SJSA1 (cell line): Measurements from ENCODE around the gene CENPC. TPM values are rescaled to one million over a fixed set of nuclear protein-coding genes. Genes with fewer than 3 reads are reported as not detected.
"Not testable (repeated sequence)": the region's sequence is repeated elsewhere in the genome, so short reads cannot be mapped to it uniquely, and the experiment has no call there.

ENCODE experiments used
- DNase-seq, 2 experiments: peaks; one replicate each; pipeline ENCODE4 v3.0.0-alpha.2; 2015 to 2020; ENCODE audit warnings: low spot score in 2 of 2, low read depth in 1 of 2
- H3K27ac ChIP-seq: fragments of 250-450 bp; sonication (Bioruptor Pico); 2 replicates; pipeline ENCODE4 v1.5.1; 2020; ENCODE audit warnings: mild to moderate bottlenecking, moderate library complexity
- H3K27me3 ChIP-seq: fragments of 250-450 bp; sonication (Bioruptor Pico); replicated peaks from 2 replicates; pipeline ENCODE4 v1.5.1; 2020; ENCODE audit warnings: mild to moderate bottlenecking, moderate library complexity
- H3K36me3 ChIP-seq: fragments of 250-450 bp; sonication (Bioruptor Pico); 2 replicates; pipeline ENCODE4 v1.5.1; 2020; ENCODE audit warnings: mild to moderate bottlenecking
- H3K4me1 ChIP-seq: fragments of 250-450 bp; sonication (Bioruptor Pico); replicated peaks from 2 replicates; pipeline ENCODE4 v1.6.1; 2021; ENCODE audit warnings: mild to moderate bottlenecking
- H3K4me3 ChIP-seq: fragments of 250-450 bp; sonication (Bioruptor Pico); 2 replicates; pipeline ENCODE4 v1.5.1; 2020; ENCODE audit warnings: mild to moderate bottlenecking
- H3K9me3 ChIP-seq: fragments of 250-450 bp; sonication (Bioruptor Pico); replicated peaks from 2 replicates; pipeline ENCODE4 v1.5.1; 2020; ENCODE audit warnings: mild to moderate bottlenecking
- total RNA-seq: library from RNA; depleted of rRNA; stranded (reverse); fragments of >200 nt; shearing (Covaris generic); gene quantifications from 2 replicates; pipeline ENCODE4 v1.2.3, GENCODE V29; 2014

CENPC gene
- total RNA-seq, 1 experiment from 2014 or later, result 22.7 TPM

DNA sequence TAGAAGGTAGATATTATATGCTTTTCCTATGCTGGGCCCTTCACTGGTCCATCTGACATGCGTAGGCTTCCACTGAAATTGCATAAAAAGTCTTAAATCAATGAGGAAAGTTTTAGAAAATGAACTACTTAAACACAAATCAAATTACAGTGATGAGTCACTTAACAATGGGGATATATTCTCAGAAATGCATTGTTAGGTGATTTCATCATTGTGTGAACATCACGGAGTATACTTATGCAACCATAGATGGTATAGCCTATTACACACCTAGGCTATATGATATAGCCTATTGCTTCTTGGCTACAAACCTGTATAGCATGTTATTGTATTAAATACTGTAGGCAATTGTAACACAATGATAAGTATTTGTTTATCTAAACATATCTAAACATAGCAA, 23.5 kb upstream of the CENPC start:
- DNase-seq, result no peak
- no peaks in the 10 kb centered on the region for H3K9me3 ChIP-seq
- H3K36me3 ChIP-seq, result no peaks in the 10 kb centered on the region
- H3K27me3 ChIP-seq, result peaks cover 8% of the 10 kb centered on the region; the same call in 1 of the 2 replicates
- no peak overlapping the region for H3K27ac ChIP-seq
- H3K4me3 ChIP-seq, result no peak overlapping the region
- H3K4me1 ChIP-seq, result no peaks in the 10 kb centered on the region

DNA sequence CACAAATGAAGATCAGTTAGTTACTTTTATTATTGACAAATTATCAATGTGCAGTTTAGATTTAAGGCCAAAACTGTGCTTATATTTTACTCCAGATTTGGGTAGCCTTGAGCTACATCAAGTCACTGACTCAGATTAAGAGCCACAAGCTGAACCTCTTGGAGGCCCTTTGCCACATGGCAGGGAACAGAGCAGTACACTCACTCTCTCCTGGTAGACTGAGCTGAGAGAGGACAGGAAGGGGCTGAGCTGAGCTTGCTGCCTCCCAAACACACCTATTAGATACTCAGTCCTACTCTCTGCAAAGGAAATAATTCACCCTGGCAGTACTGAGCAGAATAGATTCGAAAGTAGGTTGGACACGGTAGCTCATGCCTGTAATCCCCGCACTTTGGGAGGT, 21.0 kb upstream of the CENPC start:
- no peak for DNase-seq
- H3K36me3 ChIP-seq, result no peaks in the 10 kb centered on the region
- H3K27me3 ChIP-seq, result 0 out of 2 replicates have a peak, but pooled peaks cover 1% of the 10 kb centered on the region
- no peaks in the 10 kb centered on the region for H3K4me1 ChIP-seq
- H3K4me3 ChIP-seq, result no peak overlapping the region
- H3K9me3 ChIP-seq, result no peaks in the 10 kb centered on the region
- H3K27ac ChIP-seq, result no peak overlapping the region

DNA sequence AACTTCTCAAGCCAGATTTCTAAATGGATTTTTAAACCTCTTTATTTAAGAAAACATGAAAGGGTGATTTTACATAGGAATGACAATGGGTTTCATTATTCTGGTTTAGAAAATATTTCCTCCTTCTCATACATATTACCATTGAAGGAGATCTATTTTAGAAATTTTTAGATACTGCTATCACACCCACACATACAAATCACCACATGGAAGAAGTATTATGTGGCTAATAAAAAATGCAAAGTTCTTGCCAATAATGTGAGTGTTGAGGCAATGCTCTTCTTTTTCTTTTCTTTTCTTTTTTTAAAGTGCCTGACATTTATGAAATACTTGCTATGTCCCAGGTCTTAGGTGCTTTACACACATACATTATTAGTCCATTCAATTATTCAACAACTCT, 20.0 kb upstream of the CENPC start:
- 0 out of 2 replicates have a peak, but pooled peaks cover 3% of the 10 kb centered on the region for H3K27me3 ChIP-seq

DNA sequence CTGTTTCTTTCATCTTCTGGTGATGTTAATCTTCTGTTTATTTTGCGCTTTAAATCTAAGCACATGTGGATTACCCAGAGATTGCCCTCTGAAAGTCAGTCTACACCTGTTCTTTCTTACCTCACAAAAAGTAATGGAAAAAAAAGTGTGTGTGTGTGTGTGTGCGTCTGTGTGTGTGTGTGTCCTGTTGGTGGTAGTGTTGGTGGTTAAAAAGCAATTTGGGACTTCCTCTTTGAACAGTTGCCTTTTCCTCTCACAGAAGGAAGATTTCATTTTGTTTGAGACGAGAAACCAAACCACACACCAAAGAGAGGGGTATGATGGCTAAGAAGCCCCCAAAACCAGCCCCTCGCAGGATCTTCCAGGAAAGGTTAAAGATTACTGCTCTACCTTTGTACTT, 13.2 kb upstream of the CENPC start, which contains the start of gene STAP1:
STAP1 (plus strand) TSS at position 235 of the 400 bp plus-strand sequence; CDS start at position 318, 83 bp downstream.
- no peak within 1 kb of the TSS for H3K27ac ChIP-seq
- H3K9me3 ChIP-seq, result no peaks in the 10 kb centered on the region
- DNase-seq, result no peak

More for the DNA sequence above, 20.0 kb upstream of the CENPC start:
- DNase-seq, result no peak
- H3K27ac ChIP-seq, result no peak overlapping the region
- H3K4me3 ChIP-seq, result no peak overlapping the region
- no peaks in the 10 kb centered on the region for H3K36me3 ChIP-seq
- H3K9me3 ChIP-seq, result no peaks in the 10 kb centered on the region
- no peaks in the 10 kb centered on the region for H3K4me1 ChIP-seq

DNA sequence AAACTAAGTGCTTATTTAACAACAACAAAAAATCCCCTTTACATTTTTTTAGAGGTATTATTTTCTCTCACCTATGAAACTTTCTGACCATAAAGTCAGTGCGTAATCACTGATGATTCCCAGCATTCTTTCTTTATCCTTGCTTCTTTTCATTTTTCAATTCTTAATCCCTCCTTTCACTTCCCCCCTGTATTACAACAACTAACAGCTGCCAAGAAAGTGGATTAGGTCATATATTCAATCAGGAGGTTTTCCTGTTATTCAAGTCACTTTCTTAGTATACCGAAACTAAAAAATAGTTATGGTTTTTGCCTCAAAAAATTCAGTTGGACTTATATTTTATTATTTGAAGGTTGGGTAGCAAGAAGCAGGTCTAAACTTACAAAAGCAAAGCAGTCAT, 11.1 kb upstream of the CENPC start:
- H3K36me3 ChIP-seq, result no peaks in the 10 kb centered on the region
- H3K27me3 ChIP-seq, result 0 out of 2 replicates have a peak, but pooled peaks cover 3% of the 10 kb centered on the region
- H3K4me1 ChIP-seq, result no peaks in the 10 kb centered on the region
- no peaks in the 10 kb centered on the region for H3K9me3 ChIP-seq
- no peak for DNase-seq
- no peak overlapping the region for H3K4me3 ChIP-seq
- H3K27ac ChIP-seq, result no peak overlapping the region

More for the DNA sequence above, 13.2 kb upstream of the CENPC start, which contains the start of gene STAP1:
- Histone ChIP-seq H3K27me3 (0 out of 2 replicates have a peak, but pooled peaks cover 3% of the 10 kb centered on the region), H3K4me3 (no peak within 1 kb of the TSS), H3K36me3 (no peaks in the 10 kb centered on the region), H3K4me1 (no peaks in the 10 kb centered on the region)

DNA sequence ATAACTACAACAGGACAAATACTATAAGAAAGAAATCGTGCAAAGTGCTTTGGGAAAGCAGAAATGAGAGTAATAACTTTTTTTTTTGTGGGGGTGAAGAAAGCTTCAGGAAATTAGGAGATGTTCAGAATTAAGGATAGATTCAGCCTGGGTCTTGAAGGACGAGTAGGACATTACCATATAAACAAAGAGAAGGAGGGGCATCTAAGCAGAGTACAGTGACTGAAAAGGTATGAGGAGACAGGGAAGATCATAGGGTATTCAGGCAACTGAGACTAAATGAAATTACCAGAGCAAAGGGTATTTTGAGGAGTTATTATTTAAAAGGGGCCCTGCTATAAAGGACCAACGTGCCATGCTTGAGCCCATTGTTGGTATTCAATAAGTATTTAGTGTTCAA, 10.1 kb upstream of the CENPC start:
- H3K4me1 ChIP-seq, result no peaks in the 10 kb centered on the region
- no peak for DNase-seq
- H3K27me3 ChIP-seq, result no peaks in the 10 kb centered on the region
- H3K4me3 ChIP-seq, result no peak overlapping the region
- H3K36me3 ChIP-seq, result no peaks in the 10 kb centered on the region
- no peak overlapping the region for H3K27ac ChIP-seq
- H3K9me3 ChIP-seq, result no peaks in the 10 kb centered on the region

DNA sequence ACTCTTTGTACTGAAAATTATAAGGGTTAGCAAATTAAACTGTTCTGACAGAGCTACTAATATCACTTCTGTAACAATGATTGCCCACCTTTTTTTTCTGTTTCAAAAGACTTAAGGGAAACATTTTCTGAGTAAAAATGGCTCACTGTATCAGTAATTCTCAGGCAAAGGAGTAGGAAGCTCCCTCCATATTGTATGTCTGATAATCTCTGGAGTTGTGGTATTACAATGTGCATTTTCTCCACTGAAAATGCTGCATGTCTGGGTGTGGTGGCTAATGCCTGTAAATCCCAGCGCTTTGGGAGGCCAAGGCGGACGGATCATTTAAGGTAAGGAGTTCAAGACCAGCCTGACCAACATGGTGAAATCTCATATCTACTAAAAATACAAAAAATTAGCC, 8.8 kb upstream of the CENPC start:
- H3K4me1 ChIP-seq, result no peaks in the 10 kb centered on the region
- H3K9me3 ChIP-seq, result no peaks in the 10 kb centered on the region
- H3K4me3 ChIP-seq, result no peak overlapping the region
- DNase-seq, result no peak
- no peaks in the 10 kb centered on the region for H3K27me3 ChIP-seq
- H3K36me3 ChIP-seq, result no peaks in the 10 kb centered on the region
- no peak overlapping the region for H3K27ac ChIP-seq

DNA sequence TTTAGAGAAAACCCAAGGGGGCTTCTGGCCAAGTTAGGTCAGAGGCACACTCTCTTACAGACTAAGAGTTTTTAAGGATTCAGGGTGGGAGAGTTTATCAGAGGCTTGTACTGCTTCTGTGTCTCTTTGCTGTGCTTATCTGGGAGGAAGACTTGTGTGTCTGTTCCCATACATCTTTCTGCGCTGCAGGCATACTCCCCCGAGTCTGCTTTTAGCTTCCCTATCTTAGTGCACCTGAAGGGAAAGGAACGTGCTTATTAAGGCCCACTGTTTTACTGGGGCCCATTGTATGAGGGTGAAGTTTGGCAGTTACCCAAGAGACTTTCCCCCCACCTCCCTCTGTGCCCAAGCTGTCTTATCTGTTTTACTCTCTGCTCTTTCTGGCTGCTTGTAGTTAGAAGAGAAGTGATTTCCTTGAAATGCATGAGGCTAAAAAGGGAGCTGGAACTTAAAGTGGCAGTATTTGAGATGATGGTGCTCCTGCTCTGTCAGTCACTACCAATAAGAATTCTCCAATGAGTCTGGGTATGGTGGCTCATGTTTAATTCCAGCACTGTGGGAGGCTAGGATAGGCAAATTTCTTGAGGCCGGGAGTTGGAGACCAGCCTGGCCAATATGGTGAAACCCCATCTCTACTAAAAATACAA, 7.0 kb upstream of the CENPC start:
- not testable (repeated sequence) for H3K4me1 ChIP-seq, H3K9me3 ChIP-seq, H3K27me3 ChIP-seq, DNase-seq, H3K27ac ChIP-seq, H3K36me3 ChIP-seq, H3K4me3 ChIP-seq

DNA sequence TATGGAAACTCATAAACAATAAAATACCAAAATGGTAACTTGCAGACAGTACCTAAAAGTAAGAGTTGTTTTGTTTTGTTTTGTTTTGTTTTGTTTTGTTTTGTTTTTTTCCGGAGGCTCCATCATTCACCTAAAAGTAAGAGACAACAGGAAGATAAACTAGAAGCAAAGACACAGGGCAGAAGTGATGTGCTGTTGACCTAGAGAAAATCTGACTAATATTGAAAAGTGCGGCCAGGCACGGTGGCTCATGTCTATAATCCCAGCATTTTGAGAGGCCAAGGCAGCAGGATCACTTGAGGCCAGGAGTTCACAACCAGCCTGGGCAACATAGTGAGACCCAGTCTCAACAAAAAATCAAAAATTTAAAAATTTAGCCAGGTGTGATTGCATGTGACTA, 5.6 kb upstream of the CENPC start:
- H3K9me3 ChIP-seq, result no peaks in the 10 kb centered on the region

DNA sequence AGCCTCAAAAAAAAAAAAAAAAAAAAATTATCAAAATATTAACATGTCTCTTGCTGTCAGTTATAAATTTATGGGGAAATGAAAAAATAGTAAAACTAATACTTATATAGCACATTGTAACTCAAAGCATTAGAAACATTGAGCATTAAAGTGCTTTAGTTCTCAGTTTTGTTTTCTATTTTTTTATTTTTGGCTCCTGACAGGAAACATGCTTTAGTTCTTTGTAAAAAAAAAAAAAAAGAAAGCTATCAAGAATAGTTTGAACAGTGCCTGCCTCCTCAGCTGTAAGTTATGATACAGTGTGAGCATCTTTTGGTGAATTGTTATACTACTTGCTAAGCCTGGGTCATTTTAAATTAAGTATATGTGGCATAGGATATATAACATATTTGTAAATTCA, 5.1 kb upstream of the CENPC start:
- Histone ChIP-seq H3K4me3 (no peak overlapping the region), H3K27ac (no peak overlapping the region), H3K9me3 (no peaks in the 10 kb centered on the region), H3K4me1 (peaks cover 4% of the 10 kb centered on the region), H3K27me3 (no peaks in the 10 kb centered on the region), H3K36me3 (no peaks in the 10 kb centered on the region)
- DNase-seq, result no peak

More for the DNA sequence above, 5.6 kb upstream of the CENPC start:
- Histone ChIP-seq H3K36me3 (no peaks in the 10 kb centered on the region), H3K4me3 (no peak overlapping the region), H3K4me1 (peaks cover 2% of the 10 kb centered on the region), H3K27ac (no peak overlapping the region), H3K27me3 (no peaks in the 10 kb centered on the region)
- no peak for DNase-seq

DNA sequence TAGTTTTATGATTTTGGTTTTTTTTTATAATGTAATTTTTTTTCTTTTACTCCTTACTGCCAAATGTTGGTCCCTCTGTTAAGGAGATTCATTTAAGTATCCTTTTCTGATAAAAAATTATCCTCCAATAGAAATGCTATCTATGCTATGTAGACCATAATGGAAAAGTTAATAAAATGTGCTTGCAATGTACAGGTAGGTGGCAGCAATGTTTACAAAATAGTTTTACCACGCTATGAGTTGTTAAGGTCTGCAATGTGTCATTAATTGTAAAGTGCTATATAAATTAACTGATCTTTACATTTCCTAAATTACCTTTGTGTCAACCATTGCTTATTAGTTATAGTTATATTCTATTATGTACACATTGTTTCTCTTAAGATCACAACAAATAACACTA, 3.8 kb upstream of the CENPC start:
- Histone ChIP-seq H3K9me3 (no peaks in the 10 kb centered on the region), H3K36me3 (peaks cover 3% of the 10 kb centered on the region; the same call in 1 of the 2 replicates), H3K4me3 (no peak overlapping the region), H3K27ac (no peak overlapping the region), H3K27me3 (no peaks in the 10 kb centered on the region), H3K4me1 (peaks cover 4% of the 10 kb centered on the region)
- no peak for DNase-seq

DNA sequence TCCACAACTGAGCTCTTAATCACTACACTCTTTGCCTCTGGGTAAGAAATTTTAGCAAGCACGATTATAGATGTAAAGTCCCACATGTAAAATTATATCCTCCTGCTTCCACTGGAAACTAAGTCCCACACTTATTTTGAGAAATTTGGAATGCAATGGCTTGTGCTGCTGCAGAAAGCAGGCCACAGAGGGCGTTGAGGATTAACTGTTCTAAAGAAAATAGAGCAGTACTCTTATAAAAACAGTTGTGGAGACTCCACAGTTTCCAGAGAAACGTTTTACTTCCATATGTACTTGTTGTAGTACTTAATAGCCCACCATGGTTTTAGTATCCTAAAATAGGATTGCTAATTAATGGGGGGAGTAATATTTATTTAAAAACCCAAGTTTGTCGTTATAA, 1.7 kb upstream of the CENPC start:
- H3K36me3 ChIP-seq, result peaks cover 22% of the 10 kb centered on the region
- no peak overlapping the region for H3K4me3 ChIP-seq
- H3K27me3 ChIP-seq, result no peaks in the 10 kb centered on the region
- peaks cover 4% of the 10 kb centered on the region for H3K4me1 ChIP-seq
- DNase-seq, result no peak
- H3K9me3 ChIP-seq, result no peaks in the 10 kb centered on the region
- no peak overlapping the region for H3K27ac ChIP-seq

DNA sequence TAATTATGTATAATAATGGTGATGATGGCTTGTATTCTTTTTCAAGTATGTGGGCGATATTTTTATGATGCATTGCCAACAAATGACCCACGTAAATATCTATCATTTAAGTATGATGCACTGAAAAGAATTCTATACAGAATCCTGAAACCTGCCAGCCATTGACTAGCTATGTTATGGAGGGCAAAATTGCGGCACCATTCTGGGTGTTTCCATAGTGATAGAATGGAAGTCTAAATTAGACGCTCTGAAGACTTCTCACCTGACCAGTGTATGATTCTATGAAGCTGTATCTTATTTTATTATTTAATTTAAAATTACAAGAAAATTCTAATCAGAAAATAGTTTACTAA, 677 bp upstream of the CENPC start:
- Histone ChIP-seq H3K36me3 (peaks cover 29% of the 10 kb centered on the region), H3K27me3 (no peaks in the 10 kb centered on the region), H3K4me1 (peaks cover 4% of the 10 kb centered on the region), H3K4me3 (peak overlapping the region; percentile 64), H3K27ac (peak overlapping the region; percentile 64), H3K9me3 (no peaks in the 10 kb centered on the region)
- no peak for DNase-seq

DNA sequence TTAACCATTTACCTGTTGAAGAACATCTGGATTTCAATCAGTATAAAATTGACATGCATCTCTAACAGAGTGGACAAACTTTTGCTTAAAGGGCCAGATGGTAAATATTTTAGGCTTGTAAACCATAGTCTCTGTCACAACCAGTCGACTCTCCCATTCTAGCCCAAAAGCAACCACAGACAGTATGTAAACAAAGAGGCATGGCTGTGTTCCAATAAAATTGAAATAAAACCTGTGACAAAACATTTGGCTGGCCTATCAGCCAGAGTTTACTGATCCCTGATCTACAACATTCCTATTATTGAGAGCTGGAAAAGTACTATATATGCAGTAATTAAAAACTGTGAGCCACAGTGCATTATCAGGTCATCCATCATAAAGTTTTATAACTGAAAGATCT, 3.2 kb downstream of the CENPC start:
- no peak for DNase-seq

DNA sequence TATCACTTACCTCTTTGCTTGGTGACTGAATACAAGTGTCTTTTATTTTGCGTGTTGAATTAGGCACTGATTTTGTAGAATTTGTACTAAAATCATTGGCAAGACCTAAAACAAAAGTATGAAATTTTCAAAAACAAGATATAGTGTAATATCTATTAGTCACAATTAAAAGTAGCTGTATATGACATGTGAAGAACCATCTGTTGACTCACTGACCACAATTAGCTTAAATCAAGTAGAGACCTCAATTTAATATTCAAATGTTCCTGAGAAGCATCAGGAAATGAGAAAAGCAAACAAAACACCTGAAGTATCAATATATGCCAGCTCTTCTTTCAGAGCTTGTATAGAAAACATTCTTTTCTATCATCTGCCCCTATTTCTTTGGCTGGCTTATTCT, 5.5 kb downstream of the CENPC start:
- no peak for DNase-seq
- peaks cover 81% of the 10 kb centered on the region for H3K36me3 ChIP-seq
- H3K9me3 ChIP-seq, result no peaks in the 10 kb centered on the region
- no peaks in the 10 kb centered on the region; the same call in 1 of the 2 replicates for H3K4me1 ChIP-seq
- H3K27me3 ChIP-seq, result no peaks in the 10 kb centered on the region
- H3K4me3 ChIP-seq, result no peak overlapping the region
- no peak overlapping the region for H3K27ac ChIP-seq

More for the DNA sequence above, 3.2 kb downstream of the CENPC start:
- Histone ChIP-seq H3K27ac (no peak overlapping the region), H3K27me3 (no peaks in the 10 kb centered on the region), H3K9me3 (no peaks in the 10 kb centered on the region), H3K4me3 (no peak overlapping the region), H3K36me3 (peaks cover 67% of the 10 kb centered on the region), H3K4me1 (peaks cover 4% of the 10 kb centered on the region)
